COLO668 (cell line): ENCODE data around the gene BTF3.

ENCODE experiments used
- DNase-seq: peaks from one replicate; lab custom pipeline; 2025; ENCODE audit not compliant: unreplicated experiment; lab: John Stamatoyannopoulos, UW

Gene BTF3

DNA sequence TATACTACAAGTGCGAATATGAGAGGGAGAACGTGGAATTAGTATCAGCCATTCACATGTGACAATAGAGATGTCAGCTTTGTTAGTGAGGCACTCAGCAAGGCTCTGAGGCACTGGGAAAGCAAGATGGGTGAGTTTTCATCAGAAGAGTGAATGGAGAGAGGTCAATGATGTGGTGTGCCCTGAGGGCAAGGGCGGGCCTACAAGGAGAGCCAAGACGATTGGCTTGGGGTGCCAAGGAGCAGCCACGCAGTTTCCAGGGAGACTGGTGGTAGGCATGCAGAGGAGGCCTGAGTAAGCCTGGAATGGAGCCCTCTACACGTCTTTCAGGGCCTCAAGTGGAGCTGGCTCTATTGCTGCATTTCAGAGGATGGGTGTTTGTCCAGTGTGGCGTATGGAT, 24.7 kb downstream of the BTF3 start:
- no peak for DNase-seq

DNA sequence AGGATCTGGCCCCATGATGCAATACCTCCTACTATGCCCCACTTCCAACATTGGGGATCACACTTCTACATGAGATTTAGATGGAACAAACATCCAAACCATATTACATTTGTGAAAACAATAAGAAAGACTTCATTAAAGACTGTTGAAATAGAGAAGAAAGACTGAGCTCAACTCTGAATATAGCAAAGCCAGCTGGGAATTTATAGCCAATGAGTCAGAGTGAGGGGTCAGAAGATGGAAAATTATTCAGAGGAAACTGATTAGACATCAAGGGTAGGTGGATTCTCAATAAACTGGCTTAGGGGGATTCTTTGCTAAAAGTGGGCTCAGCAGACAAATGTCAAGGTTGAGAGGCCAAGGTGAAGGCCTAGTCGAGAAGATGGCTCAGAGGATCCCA, 25.6 kb downstream of the BTF3 start:
- DNase-seq = no peak

DNA sequence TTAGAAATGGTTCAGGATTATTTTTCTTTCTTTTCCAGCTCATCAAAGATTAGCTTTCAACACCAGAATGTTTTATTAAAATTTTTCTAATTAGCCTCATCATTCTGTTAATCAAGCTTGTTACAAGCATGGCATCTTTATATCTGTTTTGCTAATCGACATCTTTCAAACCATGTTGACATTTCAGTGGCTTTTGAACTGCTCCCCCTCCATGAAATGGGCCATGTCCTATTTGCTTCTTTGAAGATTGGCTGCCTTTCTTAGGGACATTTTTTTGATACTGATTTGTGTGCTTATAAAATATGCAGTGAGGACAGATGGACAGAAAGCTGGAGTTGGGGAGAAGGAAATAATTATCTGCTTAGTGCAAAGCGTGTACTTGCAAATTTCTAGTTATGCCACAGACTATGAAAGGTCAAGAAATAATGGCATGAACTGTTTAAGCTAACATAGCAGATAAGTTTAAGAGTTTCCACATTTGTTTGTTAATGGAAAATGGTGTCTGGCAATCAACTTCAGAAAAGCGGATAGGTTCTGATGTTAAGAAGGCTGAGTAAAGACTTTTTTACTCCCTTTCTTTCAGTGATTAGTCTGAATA, 27.5 kb downstream of the BTF3 start:
- no peak for DNase-seq

DNA sequence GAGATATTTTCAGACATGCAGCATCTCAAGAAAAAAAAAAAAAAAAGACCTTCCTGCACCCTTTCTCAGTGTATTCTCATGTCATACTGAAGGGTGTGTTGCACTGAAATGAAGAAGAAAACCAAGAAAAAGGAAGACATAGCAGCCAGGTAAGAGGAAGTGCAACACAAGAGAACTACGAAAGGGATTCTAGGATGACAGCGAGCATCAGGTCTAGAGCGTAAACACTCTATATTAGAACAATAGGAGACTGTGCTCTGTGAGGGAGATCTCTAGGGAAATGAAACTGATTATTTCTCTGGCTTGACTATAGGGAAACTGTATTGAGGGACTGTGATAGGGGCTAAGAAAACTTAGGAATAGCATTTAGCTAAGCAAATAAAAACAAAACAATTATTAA, 30.0 kb downstream of the BTF3 start:
- no peak for DNase-seq

DNA sequence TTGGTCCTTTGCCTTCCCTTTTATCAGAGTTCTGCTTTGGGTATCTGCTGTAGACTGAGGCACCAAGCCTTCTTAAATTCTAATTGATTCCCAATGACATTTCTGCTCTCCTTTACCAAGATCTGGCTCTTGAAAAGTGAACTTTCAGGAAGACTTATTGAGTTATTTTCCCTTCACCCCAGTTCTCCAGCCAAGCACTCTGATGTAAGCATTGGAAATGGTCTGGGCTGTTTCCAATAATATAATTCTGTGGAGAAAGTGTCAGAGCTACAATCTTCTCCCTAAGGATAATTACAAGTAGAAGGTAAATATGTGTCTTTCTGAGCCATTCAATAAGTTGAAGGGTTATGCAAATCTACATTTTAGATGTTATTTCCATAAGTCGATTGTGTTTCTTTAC, 30.8 kb downstream of the BTF3 start:
- no peak for DNase-seq

DNA sequence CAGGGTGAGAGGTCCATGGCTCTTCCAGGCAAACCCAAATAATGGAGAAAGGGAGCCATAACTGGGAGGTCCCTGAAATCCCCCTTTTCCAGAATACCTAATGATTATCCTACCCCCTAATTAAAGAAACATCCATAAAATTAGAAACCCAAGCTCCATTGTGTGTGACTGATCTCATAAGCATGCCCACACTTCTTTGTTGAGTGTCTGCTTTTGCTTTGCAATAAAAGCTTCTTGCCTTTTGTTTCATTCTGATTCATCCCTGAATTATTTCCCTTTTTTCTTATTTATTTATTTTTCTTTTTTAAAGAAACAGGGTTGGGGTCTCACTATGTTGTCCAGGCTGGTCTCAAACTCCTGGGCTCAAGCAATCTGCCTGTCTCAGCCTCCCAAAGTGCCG, 33.1 kb downstream of the BTF3 start:
- no peak for DNase-seq

DNA sequence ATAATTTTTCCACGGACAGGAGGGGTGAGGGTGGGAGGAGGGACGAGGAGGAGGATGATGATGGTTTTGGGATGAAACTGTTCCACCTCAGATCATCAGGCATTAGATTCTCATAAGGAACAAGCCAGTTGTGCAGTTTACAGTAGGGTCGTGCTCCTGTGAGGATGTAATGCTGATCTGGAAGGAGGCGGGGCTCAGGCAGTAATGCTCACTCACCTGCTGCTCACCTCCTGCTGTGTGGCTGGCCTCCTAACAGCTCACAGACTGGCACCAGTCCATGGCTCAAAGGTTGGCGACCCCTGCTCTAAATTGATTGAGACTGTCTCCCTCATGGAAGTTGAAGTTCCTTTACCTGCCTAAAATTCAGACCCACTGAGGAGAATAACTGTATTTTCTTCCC, 34.0 kb downstream of the BTF3 start:
- peak; percentile 9 for DNase-seq

DNA sequence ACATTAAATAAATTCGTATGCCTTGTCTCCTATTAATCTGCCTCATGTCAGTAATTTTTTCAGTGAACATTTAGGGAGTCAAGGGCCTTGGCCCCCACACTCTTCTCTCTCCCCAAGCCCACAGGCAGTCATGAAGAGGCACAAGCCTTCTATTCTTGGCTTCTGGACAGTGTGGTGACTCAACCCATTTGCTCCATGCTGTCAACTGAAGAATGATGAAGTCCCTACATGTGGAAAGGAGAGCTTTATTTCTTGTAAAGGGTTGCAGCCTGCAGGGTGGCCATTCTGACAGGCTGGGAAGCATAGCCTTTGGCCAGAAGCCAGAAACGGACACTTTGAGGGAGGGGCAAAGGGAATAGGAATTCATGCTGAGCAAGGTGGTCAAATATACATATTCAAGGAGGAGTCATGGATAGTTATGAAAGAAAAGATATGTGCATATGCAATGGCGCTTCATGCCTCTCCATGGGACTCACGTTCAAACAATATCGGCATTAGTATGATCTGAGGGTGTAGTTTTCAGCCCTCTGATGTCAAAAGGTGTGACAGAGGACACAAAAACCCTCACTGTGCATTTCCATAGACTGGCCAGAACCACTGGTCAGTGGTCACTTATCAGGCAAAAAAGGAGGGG, 35.9 kb downstream of the BTF3 start:
- no peak for DNase-seq

DNA sequence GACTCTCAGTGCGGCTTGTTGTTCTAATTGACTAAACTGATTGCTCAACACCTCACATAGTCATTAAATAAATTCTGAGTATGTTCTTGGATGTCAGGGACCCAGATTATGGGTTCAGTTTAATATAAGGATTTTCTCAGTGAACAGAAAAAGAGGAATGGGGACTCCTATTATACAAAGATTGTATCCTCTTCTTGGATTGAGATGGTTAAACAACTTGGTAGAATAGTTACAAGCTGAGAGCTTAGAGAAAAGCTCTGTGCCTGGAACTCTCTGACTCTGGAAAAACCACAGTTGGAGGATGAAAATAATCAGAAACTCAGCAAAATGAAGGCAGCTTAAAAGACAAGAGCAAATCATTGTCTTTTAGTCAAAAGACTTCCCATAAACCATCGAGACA, 36.7 kb downstream of the BTF3 start:
- DNase-seq = no peak

DNA sequence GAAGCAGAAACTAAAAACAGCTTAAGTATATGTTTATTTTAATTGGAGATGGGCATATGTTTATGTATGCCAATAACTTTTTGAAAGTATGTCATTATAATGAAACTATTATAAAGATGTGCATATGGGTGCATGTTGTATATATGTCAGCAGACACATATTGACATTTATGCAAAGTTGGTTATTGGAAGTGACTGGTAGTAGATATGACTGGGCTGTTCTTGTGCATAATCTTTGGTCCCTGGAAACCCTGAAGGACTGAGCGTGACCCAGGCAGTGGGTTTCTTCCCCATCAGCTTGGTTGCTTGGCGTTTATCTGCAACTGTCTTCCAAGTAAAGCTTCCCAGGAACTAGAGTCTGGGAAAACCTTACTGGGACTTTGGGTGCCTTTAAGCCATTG, 41.5 kb downstream of the BTF3 start:
- DNase-seq = no peak

DNA sequence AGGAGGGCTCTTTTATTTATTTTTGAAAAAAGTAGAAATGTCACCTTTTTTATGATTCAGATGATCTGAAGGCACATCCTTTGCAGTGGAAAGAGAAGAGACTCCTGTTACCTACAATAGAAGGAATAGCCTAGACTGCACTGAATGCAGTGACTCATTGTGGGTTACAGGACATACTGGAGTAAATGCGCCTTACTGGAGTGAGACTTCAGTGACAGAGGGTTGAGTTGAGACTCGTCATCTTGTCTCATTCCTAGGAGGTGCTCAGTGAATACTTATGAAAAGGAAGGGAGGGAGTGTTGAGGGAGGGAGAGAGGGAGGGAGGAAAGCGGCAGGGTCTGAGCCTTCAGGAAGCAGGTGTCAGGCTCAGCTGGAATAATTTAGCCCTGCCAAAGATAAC, 42.0 kb downstream of the BTF3 start:
- DNase-seq = no peak

DNA sequence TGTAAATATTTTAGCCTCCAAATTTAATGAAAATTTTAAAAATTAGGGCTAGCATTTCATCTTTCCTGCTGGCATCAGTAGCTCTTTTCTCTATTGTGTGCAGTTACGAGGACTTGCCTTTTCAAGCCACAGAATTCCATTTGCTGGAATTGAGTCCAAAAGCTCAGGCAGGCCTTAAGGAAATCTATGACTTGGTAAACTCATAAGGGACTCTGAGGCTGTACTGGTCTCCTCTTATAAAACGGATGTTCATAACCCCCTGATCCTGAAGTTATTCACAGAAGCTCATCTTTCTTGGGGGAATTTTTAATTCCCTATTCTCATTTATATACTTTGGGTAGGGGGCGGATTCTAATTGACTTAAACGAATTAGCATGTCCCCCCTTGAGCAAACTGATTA, 43.8 kb downstream of the BTF3 start:
- DNase-seq = no peak

DNA sequence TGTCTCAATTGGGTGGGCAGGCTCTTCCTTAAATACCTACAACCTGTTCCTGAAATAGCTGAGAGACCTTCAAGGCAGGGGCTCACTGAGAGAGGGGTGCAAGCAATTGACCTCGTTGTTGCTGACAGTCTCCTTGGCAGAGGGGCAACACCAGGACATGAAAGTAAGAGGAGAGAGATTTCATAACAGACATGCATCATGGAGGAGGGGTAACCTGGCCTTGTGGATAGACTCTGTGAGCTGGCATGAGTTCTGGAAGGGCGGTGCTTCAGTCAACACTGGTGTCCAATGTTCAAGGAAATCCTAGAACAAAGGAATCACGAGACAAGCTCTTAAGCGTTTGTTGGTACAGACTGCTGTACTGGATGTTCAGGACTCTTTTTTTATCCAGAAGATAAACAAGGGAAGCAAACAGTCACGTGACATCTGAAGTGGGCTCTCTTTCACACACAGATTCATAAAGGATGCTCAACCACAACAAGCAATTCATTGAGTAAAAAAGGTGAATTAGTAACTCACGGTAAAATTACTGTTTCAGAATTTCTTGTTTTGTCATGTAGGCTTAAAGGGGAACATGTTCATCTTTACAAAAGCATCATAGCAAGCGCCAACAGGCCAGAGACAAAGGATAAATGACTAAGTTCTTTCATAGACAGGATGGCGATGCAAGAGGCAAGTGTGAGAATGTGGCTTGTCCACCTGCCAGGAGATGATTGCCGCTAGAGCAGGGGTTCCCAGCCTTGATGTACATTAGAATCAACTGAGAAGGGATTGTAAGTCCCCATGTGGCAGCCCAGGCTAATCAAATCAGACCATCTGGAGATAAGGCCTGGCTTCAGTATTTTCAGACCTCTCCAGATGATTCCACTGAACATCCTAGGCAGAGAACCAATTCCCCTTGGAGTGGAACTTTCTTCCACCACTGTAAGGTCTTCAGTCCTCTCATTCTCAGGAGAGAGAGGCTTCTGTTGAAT, 46.5 kb downstream of the BTF3 start:
- peak; percentile 74 for DNase-seq

DNA sequence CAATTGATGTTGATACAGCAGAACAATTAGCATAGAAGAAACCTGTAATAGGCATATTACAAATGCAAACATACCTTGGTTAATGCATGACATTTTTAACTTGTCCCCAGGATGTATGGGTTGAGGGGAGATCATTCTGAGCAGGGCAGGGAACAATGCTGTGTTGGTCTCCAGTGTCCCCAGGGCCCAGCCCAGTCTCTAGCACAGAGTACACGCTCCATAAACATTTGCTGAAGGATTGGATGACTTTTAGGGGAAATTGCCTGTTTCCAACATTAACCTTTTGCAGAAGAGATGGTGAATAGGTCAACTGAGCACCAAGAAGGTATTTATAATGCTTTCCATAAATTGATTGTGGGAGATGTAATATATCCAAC, 47.1 kb downstream of the BTF3 start:
- no peak for DNase-seq

DNA sequence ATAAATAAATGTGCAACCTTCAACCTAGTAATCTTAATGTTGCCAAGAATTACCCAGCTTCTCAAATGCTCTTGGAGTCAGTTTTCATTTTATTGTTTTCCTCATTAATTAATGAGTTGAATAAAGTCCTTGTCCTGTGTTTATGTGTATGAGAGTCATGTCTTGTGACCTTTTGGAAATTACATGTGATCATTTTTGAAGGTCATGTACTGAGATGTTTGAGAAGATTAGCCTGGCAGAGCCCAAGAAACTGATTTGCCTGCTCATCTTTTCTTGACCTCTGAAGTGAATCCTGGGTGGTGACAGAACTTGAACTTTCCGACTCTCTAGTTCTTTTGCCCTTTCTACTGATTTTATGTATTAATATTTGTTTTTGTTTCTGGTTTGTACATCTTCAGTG, 51.8 kb downstream of the BTF3 start:
- no peak for DNase-seq

DNA sequence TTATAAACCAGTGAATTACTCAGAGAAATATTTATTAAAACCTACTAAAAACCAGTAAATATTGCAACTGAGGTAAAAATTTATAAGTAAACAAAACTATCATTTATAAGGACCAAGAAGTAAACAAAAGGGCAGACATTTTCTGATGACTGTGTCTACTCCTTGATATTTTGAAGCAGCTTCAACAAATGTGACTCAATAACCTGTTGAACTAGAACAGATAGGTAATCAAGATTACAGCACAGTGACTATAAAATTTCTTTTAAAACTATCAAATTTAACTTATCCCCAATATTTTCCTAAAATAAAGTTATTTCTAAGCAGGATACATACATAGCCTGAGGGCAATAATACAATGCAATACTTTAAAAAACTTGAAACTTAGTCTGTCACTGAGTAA, 54.4 kb downstream of the BTF3 start:
- DNase-seq = no peak
